OCI-LY7 (cell line): ENCODE data around the gene SCRN3. TPM values are rescaled to one million over a fixed set of nuclear protein-coding genes. Genes with fewer than 3 reads are reported as not detected.

Experiments
- BruUV-seq: library from RNA; stranded (reverse); fragments of 400-500 nt; replicated peaks from 2 replicates; lab custom pipeline; 2021; lab: Mats Ljungman, UMichigan
- CTCF ChIA-PET: fragments of 300-600 bp; sonication (Branson Sonifier 250); formaldehyde crosslinking; loops from one replicate; lab custom pipeline; 2022; ENCODE audit warnings: antibody characterized with exemption; ENCODE audit not compliant: unreplicated experiment; lab: Charles Lee
- POLR2A ChIA-PET: fragments of 300-600 bp; sonication (Branson Sonifier 250); formaldehyde crosslinking; loops from one replicate; lab custom pipeline; 2022; ENCODE audit warnings: antibody characterized with exemption; lab: Charles Lee
- DNase-seq: peaks from one replicate; pipeline ENCODE4 v3.0.0-alpha.2; 2015; ENCODE audit warnings: low spot score
- H2AFZ ChIP-seq: fragments of 200-600 bp; sonication (generic), shearing (Covaris generic); 2 replicates; pipeline ENCODE4 v1.6.1; 2014; ENCODE audit warnings: mild to moderate bottlenecking, antibody characterized with exemption, low read length, moderate library complexity
- H3K27ac ChIP-seq: fragments of 200-600 bp; sonication (generic); 2 replicates; pipeline ENCODE4 v1.5.1; 2014; ENCODE audit warnings: mixed run types, low read depth, mild to moderate bottlenecking, moderate library complexity, low read length, inconsistent platforms; ENCODE audit not compliant: poor library complexity, severe bottlenecking
- H3K36me3 ChIP-seq: fragments of 200-600 bp; sonication (generic); 2 replicates; pipeline ENCODE4 v1.6.1; 2014; ENCODE audit warnings: mild to moderate bottlenecking, antibody characterized with exemption, low read length, moderate library complexity, mixed read lengths; ENCODE audit not compliant: insufficient read depth
- H3K4me1 ChIP-seq: fragments of 200-600 bp; sonication (generic); 2 replicates; pipeline ENCODE4 v1.5.1; 2014; ENCODE audit warnings: mild to moderate bottlenecking, low read length; ENCODE audit not compliant: insufficient read depth, poor library complexity, severe bottlenecking
- H3K4me2 ChIP-seq: fragments of 200-600 bp; sonication (generic); 2 replicates; pipeline ENCODE4 v1.6.1; 2014; ENCODE audit warnings: mild to moderate bottlenecking, low read length
- H3K4me3 ChIP-seq: fragments of 200-600 bp; sonication (generic); 2 replicates; pipeline ENCODE4 v1.5.1; 2014; ENCODE audit warnings: mild to moderate bottlenecking, low read depth, low read length; ENCODE audit not compliant: poor library complexity, severe bottlenecking
- H3K79me2 ChIP-seq: fragments of 200-600 bp; sonication (generic); 2 replicates; pipeline ENCODE4 v1.6.1; 2016; ENCODE audit warnings: low read depth, mild to moderate bottlenecking, low read length, moderate library complexity, mixed read lengths; ENCODE audit not compliant: insufficient read depth
- H3K9me2 ChIP-seq: fragments of 200-600 bp; sonication (generic); 2 replicates; pipeline ENCODE4 v1.6.1; 2016; ENCODE audit warnings: mild to moderate bottlenecking, low read length, mixed read lengths; ENCODE audit not compliant: insufficient read depth
- H3K9me3 ChIP-seq: fragments of 200-600 bp; sonication (generic); 2 replicates; pipeline ENCODE4 v1.6.1; 2014; ENCODE audit warnings: mild to moderate bottlenecking, mixed run types, low read length, mixed read lengths
- H4K20me1 ChIP-seq: fragments of 200-600 bp; sonication (generic); 2 replicates; pipeline ENCODE4 v1.6.1; 2014; ENCODE audit warnings: mild to moderate bottlenecking, antibody characterized with exemption, low read length, moderate library complexity, mixed read lengths; ENCODE audit not compliant: insufficient read depth
- EZH2phosphoT487 ChIP-seq: fragments of 200-600 bp; sonication (generic); IDR thresholded peaks from 2 replicates; pipeline ENCODE4 v1.6.1; 2018; ENCODE audit warnings: low read depth, borderline replicate concordance, mild to moderate bottlenecking, mixed run types, antibody characterized with exemption, low read length, moderate library complexity, mixed read lengths
- intact Hi-C: fragments of 100-400 bp; cut with micrococcal nuclease; formaldehyde crosslinking; loops from one replicate; pipeline ENCODE4 v1.10.0; 2022; ENCODE audit not compliant: unreplicated experiment
- total RNA-seq, 2 experiments: library from RNA; depleted of rRNA in 1 of 2; stranded (reverse); fragments of >200 nt in 1 of 2; shearing (Covaris generic) in 1 of 2; gene quantifications; 2 replicates each; pipeline ENCODE4 v1.2.3, GENCODE V29; 2014 to 2022
- TF ChIP-seq, protein P1 (sequence below): fragments of 200-600 bp; sonication (generic); conservative IDR thresholded peaks from 2 replicates; pipeline ENCODE4 v1.5.1; 2014; ENCODE audit warnings: mild to moderate bottlenecking, antibody characterized with exemption, low read length, moderate library complexity, mixed read lengths

The SCRN3 gene
- total RNA-seq, 2 experiments from 2014 or later = 6.1 to 10.6 TPM

DNA sequence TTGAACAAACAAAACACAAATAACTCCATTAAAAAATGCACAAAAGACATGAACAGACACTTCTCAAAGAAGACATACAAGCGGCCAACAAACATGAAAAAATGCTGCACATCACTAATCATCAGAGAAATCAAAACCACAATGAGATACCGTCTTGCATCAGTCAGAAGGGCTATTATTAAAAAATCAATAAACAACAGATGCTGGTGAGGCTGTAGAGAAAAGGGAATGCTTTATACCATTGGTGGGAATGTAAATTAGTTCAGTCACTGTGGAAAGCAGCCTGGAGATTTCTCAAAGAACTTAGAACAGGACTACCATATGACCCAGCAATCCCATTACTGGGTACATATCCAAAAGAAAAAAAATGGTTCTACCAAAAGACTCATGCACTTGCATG, 53.5 kb downstream of the SCRN3 start:
- Histone ChIP-seq H3K4me2 (no peak overlapping the region), H2AFZ (no peak overlapping the region), H3K79me2 (no peaks in the 10 kb centered on the region), H3K4me3 (no peak overlapping the region), H3K27ac (no peak overlapping the region), H3K9me2 (no peaks in the 10 kb centered on the region), H3K4me1 (no peaks in the 10 kb centered on the region), H3K36me3 (no peaks in the 10 kb centered on the region), H3K9me3 (no peaks in the 10 kb centered on the region), H4K20me1 (no peaks in the 10 kb centered on the region)
- BruUV-seq = no TSS peak
- ChIA-PET POLR2A (no interaction called here), CTCF (no interaction called here)
- no peak for TF ChIP-seq EZH2phosphoT487
- TF ChIP-seq, protein P1, sequence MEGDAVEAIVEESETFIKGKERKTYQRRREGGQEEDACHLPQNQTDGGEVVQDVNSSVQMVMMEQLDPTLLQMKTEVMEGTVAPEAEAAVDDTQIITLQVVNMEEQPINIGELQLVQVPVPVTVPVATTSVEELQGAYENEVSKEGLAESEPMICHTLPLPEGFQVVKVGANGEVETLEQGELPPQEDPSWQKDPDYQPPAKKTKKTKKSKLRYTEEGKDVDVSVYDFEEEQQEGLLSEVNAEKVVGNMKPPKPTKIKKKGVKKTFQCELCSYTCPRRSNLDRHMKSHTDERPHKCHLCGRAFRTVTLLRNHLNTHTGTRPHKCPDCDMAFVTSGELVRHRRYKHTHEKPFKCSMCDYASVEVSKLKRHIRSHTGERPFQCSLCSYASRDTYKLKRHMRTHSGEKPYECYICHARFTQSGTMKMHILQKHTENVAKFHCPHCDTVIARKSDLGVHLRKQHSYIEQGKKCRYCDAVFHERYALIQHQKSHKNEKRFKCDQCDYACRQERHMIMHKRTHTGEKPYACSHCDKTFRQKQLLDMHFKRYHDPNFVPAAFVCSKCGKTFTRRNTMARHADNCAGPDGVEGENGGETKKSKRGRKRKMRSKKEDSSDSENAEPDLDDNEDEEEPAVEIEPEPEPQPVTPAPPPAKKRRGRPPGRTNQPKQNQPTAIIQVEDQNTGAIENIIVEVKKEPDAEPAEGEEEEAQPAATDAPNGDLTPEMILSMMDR = no peak
- intact Hi-C loops = no loop called here
- DNase-seq = no peak

GRCh38 chr2:174450021-174450816, 54.7 kb downstream of the SCRN3 start:
- Histone ChIP-seq H3K4me2 (0 out of 2 replicates have a peak overlapping the region, but pooled peaks have one; percentile 23), H3K9me2 (no peaks in the 10 kb centered on the region), H2AFZ (no peak overlapping the region), H3K4me1 (no peaks in the 10 kb centered on the region), H3K4me3 (no peak overlapping the region), H3K79me2 (no peaks in the 10 kb centered on the region), H3K9me3 (no peaks in the 10 kb centered on the region), H3K27ac (no peak overlapping the region), H3K36me3 (no peaks in the 10 kb centered on the region), H4K20me1 (no peaks in the 10 kb centered on the region)
- CTCF ChIA-PET = no interaction called here
- BruUV-seq = no TSS peak
- intact Hi-C loops = no loop called here
- POLR2A ChIA-PET = no interaction called here
- TF ChIP-seq, protein P1 = no peak
- TF ChIP-seq EZH2phosphoT487 = no peak
- no peak for DNase-seq

GRCh38 chr2:174454566-174454965, 59.0 kb downstream of the SCRN3 start:
- TF ChIP-seq EZH2phosphoT487 = no peak
- BruUV-seq = no TSS peak
- Histone ChIP-seq H2AFZ (no peak overlapping the region), H3K9me3 (no peaks in the 10 kb centered on the region), H3K36me3 (no peaks in the 10 kb centered on the region), H3K4me1 (no peaks in the 10 kb centered on the region), H4K20me1 (no peaks in the 10 kb centered on the region), H3K27ac (no peak overlapping the region), H3K4me3 (no peak overlapping the region), H3K4me2 (no peak overlapping the region), H3K9me2 (no peaks in the 10 kb centered on the region), H3K79me2 (no peaks in the 10 kb centered on the region)
- CTCF ChIA-PET = interaction anchor here (0.6 kb wide), 1 partner anchor 118 kb away, joined by 3 read pairs; no protein-coding TSS in a partner anchor
- intact Hi-C loops = no loop called here
- no peak for DNase-seq
- POLR2A ChIA-PET = no interaction called here
